GM19438 (cell line): Measurements from ENCODE around the gene MYZAP.
"Not testable (repeated sequence)": the region's sequence is repeated elsewhere in the genome, so short reads cannot be mapped to it uniquely, and the experiment has no call there.

Source experiments
- ATAC-seq: cut with Tn5 transposase; IDR thresholded peaks from one replicate; pipeline ENCODE4 v1.9.1; 2021; ENCODE audit warnings: low read depth; ENCODE audit not compliant: unreplicated experiment

Gene MYZAP

DNA sequence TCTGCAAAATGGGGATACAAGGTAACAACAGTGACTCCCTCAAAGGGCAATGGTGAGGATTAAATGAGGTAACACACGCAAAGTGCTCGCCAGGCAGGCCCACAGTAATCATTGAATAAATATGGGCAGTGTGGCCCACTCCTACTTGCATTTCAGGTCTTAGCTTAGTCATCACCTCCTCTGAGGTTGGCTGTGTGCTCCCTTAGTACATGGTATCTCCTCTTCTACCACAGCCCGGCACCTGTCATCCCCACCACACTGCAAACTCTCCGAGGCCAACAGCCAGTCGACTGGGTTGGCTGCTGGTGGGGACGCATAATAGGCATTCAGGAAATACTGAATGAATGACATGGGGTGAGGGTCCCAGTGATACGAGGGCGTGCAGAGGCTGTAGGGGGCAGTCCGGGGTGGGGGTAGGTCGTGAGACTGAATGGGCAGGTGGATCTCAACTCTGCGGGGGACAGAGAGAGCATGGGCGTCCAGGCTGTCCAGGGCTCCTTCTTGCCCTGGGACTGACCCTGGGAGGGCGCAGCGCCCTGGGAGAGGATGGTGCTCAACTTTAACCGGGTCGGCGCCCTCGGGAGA is 375 bp upstream of the MYZAP start:
- ATAC-seq, result no peak

DNA sequence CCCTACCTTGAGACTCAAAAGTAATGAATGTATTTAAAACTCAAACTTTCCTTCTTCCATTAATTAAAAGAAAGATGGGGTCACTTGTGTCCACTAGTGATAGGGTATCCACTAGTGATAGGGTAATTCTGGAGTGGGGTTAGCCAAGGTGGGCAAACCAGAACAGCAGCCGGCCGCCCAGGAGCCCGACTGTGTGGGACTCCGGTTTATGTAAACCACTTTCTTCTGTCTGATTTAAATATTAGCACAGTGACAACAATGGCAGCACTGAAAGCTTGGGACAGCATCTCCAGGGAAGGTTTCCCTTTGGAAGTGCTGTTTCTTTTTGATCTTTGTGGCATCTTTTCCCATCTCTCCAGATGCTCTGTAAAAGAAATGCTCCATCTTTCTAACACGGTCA is 722 bp downstream of the MYZAP start:
- ATAC-seq, result no peak

DNA sequence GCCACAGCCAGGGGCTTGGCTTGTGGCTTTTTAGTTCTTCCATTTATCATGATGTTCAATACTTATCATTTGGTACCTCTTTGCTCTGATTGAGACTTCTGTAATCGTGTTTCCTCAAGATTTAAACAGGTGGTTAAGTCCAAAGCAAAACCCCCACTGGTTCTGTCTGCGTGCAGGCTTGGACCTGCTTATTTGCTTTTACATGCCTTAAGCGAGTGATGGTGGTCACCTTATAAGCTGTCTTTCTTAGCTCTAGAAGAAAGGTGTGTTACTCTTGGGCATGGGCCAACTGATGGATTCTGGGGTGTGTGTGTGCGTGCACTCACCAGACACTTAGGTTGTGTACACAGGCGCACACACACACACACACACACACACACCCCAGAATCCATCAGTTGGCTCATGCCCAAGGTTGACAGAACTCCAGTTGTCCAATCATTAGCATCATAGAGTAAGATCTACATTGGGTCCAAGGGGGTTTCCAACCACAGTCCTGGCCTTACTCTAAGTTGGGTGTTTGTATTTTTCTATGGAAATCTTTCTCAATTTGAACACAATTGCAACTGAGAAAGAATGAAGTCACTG is 1.2 kb downstream of the MYZAP start:
- no peak for ATAC-seq

DNA sequence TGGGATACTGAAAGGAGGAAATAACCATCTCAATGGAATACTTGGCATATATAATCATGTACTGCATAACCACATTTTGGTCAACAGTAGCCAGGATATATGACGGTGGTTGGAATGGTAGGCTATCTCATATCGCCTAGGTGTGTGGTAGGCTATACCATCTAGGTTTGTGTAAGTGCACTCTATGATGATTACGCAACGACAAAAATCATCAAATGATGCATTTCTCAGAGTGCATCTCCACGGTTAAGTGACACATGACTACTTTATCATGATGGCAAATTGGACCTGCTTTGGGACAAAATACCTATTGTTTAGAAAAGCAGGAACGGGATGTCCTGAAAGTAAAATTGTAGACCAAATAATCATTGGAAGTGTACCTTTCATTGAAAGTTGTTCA is 2.8 kb downstream of the MYZAP start:
- ATAC-seq, result no peak

DNA sequence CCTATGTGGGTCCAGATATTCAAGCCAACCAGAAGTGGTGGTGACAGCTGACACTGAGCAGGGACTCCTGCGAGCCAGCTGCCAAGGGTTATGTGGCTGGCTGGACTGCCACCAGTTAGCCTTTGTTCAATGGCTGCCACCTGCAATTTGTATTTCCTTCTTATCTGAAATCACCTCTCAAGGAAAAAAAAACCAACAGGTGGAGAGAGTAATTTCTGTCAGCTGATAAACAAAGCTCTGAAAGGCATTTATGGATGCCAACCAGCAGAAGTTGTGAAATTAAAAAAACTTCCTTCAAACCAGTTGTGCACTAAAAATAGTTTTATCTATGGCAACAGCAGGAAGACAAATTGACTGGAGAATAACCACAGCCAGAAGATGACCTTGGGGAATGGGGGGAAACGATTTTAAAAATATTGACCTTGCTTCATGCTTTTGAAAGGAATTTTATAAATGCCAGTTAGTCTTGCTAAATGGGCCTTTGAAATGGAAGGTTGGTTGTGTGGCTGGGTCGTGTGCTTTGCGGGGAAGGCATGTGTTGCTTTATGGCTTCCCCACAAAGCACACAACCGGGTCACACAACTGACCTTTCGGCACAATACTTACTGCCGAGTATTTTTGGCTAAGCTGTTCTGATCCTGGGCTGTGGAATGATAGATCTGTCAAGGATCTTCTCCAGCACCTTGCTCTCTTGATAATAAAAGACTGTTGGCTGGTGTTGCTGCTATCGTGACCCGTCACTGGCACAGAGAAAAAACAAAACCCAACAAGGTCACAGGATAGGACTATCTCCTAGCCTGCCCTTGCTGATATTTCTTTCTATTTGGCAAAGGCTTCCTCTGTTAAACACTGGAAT is 3.5 kb downstream of the MYZAP start:
- ATAC-seq, result no peak

DNA sequence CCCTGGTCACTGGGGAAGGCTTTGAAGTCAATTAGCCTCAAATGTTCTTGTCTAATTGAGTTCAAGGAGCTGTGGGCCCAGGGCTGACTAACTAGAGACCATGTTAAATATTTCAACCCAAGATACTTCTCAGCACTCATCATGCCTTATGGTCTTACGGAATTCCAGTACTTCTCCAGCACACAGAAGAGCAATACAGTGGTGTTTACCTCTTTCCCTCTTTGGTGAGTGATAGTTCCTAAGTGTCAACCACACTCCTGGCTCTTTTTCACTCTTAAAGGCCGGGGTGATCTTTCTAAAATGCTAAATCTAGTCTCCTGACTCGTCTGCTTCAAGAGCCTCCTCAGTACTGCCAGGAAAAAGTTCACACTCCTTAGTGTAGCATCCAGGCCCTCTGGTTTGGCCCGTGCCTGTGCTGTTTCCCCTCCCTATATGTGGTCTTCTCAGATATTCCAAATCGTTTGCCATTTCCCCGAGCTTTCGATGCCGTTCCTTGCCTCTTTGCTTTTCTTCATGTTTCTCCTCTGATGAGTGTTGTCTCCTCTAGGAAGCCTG is 4.7 kb downstream of the MYZAP start:
- ATAC-seq, result no peak

DNA sequence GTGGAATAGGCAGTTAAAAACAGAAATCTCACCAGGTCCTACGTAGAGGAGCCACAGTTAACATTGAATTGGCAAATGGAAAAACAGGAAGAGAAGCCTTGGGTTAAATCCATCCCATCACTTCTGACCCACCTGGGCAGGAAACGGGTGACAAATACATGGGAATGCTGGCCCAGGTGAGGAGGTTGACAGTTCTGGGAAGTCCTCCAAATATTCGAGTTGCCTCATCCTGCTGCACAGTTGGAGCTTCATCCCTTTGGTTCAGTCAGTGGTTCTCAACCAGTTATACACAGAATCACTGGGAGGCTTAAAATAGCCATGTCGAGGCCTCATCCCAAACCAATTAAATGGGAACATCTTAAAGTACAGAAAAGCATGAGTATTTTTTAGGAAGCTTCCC is 5.3 kb downstream of the MYZAP start:
- no peak for ATAC-seq

DNA sequence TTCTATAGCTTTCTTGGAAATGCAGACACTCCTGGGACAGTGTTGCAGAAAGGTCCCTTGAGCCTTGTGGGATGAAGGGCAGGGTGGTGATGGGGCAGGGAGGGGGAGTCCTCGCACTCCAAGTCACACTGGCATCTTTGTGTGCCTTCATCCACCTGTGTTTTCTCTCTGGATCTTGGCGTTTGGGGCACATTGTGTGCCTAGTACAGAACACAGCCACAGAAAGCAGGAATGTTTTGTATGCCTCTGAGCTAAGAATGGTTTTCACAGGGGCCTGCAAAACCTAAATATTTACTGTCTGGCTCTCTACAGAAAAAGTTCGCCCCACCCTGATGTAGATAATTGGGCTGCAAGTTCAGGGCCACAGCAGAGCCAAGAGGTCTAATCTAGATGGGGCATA is 5.7 kb downstream of the MYZAP start:
- no peak for ATAC-seq

DNA sequence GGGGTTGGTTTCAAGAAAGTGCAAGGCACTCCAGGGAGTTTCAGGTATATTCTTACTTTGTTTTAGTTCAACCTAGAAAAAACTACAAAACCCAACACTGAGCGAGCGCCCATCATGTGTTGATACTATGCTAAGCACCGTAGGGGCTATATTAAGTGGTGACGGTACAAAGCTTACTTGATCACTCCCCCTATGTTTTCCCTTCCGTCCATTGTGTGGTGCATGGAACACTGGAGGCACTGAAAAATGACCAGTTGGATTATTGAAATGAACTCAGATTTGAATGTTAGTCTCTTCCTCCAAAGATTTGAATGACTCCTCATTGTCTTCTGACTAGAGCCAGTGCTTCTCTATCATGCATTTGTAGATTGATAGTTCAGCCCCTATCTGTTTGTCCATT is 6.6 kb downstream of the MYZAP start:
- no peak for ATAC-seq

DNA sequence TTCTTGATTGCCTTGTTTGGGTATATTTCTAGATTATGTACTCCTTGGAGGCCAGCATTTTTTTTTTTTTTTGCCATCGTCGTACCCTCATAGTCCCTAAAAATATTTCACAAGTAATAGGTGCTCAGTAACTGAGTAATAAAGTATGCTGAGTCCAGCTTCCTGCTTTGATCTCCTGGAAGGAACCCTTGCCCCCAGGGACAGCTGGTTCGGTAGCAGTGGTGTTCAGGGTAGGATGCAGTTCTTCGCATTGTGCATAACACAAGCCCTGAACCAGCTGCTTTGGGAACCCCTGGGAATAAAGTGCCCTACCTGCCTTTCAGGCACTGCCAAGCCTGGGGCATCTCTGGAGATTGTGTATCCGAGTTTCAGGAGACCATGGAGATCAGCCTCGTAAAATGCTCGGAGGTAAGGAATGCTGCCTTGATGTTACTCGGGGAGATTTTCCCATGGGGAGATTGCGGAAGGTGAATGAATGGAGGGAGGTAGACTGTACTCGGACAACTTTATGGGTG is 7.6 kb downstream of the MYZAP start:
- ATAC-seq, result no peak

DNA sequence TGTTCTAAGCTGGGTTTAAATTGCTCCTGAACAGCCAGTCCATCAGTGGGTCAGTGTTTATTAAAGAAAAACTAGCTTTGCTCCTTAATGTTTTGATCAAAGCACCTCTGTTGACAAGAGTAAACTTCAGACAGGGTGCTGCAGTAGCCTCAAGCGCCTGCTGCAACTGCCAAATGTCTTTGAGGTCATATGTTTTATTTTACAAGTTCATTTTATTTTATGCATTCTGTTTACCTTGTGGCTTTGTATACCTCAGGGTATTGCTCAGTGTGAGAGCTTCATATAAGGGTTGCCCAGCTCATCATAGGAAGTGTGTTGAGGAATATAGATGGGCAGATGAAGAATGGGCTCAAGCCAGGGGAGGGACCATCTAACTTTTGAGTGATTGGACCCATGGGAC is 8.5 kb downstream of the MYZAP start:
- ATAC-seq, result no peak

DNA sequence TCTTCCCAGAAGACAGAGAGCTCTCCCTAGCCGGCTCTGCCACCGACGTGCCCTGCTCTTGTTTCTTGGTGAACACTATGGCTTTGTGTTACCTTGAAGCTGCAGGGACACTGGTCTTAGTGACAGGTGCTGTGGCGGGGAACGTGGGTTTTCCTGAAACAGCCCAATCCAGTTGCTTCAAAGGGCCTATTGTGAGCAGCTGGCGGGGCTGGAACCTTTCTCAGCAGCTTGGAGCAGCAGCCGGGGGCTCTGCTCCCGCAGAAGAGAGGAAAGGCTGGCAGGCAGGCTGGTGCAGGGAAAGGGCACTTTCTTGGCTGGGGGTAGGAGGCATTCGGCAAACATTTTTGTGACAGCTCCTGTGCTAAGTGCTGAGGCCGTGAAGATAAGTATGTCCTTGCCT is 12.8 kb downstream of the MYZAP start:
- no peak for ATAC-seq

DNA sequence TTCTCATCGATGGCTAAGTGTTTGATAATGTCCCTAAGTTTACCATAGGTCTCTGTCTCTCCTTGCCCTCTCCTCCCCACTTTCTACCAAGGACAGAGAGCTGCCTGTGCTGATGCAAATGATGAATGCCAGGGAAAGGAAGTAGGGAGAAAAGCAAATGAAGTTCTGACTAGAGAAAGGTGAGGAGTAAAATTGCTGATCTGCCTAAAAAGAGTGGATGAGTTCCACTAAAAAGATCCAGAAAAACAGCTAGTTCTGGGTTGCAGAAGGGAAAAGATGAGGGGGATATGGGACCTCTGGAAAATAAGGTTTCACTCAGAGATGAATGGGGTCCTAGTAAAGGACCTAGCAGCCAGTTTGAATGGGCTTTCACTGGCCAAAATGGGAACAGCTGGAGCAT is 13.8 kb downstream of the MYZAP start:
- ATAC-seq, result no peak

DNA sequence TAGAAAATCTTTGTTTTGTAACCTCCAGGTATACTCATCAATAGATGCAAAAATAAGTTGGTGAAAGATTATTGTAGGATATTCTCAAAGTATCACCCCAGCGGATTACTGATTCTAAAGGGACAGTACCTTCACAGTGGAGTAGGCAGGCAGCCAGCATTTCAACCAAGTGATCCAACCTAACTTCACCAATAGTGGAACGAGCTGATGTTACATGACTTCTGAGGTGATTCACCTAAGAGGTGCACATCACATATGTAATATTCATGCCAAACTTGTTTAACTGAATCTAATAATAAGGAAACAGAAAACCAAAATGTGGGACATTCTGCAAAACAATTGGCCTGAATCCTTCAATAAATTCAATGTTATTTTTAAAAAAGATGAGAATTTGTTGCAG is 14.3 kb downstream of the MYZAP start:
- ATAC-seq, result no peak

DNA sequence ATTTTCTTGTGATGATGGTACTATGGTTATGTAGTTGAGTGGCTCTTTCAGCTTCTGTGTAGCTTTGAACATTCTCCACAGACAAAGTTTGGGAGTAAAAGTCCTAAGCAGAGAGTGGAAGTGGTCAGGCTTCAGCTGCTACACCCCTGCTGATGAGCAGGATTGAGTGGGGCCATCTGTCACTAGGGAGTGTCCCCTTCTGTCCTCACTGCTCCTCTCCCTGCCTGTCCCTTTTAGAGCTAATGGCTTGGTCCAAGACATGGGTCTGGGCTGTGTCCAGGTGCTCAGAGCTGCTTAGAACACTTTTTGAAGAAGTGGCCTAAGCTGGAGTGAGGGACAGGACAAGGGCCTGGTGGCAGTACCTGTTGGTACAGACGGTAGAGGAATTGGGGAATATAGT is 15.1 kb downstream of the MYZAP start:
- no peak for ATAC-seq

DNA sequence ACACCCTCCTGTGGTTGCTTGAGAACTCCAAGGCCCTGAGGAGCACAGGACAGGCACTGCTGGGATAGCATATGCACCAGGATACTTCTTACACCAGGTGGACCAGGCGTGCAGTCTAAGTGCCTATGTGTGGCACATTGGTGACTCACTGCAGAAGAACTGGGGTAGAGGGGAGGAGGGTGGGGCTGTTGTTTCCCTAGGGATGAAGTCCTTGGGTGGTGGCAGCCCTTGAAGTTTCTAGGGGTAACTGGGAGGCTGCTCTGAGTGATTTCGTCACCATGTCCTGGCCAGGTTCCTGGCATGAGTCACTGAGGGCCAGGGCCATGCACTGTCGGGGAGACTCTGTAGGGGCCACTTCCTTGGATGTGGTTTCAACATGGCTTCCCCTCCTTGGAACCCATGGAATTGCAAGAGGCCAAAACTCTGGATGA is 15.9 kb downstream of the MYZAP start:
- no peak for ATAC-seq

DNA sequence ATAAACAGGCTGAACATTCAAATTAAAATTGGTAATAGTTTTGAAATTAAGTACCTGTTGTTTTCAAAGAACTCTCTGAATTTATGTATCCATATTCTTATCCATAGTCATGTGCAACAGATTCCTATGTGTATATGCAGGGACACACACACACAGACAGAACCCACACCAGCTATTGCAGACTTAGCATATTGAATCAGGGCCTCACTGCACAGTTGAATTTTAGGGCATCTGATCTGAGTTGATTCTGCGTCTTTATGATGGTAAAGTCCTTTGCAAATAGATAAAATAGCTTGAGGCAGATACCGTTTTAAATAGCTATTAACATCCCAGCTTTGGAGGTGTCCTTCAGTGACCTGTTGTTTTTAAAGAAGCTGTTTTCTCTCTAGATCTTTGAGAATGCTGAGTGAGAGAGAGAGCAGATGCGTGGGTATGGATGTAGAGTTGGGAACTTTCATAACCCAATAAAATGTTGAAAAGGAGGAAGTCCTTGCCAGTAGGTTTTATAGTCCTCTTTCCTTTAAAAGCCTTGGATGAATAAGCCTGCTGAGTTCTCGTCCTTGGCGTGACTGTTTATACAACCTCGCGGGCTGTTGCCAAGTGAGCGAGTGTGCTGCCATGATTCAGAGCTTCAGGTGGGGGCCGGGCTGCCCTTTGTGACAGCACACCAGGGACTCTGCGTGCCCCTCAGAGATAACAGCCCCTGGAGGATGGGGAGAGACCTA is 18.3 kb downstream of the MYZAP start:
- no peak for ATAC-seq

DNA sequence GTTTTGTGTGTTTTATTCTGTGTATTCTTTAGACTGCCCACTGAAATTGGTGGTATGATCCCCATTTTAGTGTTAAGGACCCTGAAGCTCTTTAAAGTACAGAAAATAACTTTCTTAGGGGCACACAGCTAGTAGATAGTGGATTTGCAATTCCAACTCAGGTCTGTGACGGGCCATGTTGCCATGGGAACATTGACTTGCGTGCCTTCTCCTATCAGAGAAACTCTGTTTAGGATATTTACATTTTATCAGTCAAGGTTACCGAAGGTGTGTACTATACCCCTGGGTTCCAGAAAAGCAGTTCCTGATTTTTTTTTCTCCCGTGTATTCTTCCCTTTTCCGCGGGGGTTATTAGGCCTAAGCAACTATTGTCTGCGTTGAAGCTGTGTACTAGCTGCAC is 19.4 kb downstream of the MYZAP start:
- no peak for ATAC-seq

DNA sequence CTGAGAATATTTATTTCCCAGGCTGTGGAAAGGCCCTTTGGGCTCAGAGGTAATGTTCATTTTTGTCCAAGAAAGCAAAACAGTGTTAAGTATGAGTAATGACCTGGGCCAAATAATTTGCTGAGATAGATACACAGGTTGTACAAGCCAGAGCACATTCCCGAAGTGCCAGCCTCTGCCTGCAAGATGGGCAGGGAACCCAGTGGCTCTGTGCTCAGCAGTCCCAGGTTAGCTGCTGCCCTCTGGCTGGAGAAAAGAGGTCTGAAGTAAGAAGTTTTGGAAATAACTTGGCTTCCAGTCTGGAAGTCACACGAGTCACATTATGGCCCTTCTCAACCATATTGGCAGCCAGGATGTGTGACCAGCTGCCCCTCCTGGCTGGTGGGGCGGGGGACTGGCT is 20.2 kb downstream of the MYZAP start:
- no peak for ATAC-seq

DNA sequence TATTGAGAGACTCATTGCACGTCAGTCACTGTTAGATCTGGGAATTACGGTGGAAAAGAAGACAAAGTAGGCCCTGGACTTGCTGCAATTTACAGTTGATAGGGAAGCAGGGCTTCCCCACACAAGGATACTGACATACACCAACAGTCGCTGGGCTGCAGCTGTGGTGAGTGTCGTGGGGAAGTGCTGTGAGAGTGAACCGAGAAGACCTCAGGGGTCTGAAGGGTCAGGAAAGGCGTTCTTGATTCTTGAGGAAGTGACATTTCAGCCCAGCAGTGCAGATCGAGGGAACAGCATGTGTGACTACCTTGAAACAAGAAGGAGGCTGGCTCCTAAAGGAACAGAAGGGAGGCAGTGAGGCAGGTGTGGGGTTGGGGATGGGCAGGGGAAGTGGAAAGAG is 22.5 kb downstream of the MYZAP start:
- ATAC-seq, result no peak

DNA sequence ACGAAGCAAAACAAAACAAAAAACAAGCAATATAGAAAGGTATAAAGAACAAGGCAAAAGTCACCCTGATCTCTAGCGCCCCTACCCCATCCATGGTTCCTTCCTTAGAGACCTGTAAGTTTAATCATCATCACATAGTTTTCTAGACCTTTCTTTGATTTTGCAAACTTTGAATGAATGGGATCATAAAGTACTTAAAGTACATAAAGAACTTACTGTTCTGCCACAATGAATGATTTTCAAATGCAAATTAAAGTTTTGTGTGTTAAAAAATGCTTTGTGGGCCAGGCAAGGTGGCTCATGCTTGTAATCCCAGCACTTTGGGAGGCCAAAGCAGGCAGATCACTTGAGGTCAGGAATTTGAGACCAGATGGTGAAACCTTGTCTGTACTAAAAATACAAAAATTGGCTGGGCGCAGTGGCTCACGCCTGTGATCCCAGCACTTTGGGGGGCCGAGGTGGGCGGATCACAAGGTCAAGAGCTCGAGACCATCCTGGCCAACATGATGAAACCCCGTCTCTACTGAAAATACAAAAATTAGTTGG is 24.3 kb downstream of the MYZAP start:
- ATAC-seq, result not testable (repeated sequence)
